HG02973 (cell line): ENCODE results near the gene POU2AF3.
"Not testable (repeated sequence)": the region's sequence is repeated elsewhere in the genome, so short reads cannot be mapped to it uniquely, and the experiment has no call there.

Experiments used
- ATAC-seq: cut with Tn5 transposase; IDR thresholded peaks from one replicate; pipeline ENCODE4 v1.9.1; 2021; ENCODE audit warnings: moderate library complexity; ENCODE audit not compliant: unreplicated experiment

Gene POU2AF3

DNA sequence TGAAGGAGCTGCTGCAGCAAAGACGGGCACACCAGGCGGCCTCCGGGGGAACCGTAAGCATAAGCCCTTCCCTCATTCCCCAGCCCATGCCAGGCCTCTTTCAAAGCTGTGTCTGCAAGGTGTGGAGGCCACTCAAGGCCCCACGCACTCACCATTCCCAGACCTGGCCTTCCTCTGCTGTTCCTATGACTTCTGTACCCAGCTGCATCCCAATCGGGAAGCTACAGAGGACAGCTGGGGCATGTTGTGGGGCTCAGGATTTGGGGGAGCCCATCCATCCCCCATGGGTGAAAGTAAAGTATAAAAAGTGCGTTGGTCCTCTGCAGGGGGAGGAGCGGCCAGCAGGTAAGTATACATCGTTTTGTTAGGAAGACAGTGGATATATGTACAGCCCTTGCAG is 2.2 kb downstream of the POU2AF3 start:
- ATAC-seq = no peak

DNA sequence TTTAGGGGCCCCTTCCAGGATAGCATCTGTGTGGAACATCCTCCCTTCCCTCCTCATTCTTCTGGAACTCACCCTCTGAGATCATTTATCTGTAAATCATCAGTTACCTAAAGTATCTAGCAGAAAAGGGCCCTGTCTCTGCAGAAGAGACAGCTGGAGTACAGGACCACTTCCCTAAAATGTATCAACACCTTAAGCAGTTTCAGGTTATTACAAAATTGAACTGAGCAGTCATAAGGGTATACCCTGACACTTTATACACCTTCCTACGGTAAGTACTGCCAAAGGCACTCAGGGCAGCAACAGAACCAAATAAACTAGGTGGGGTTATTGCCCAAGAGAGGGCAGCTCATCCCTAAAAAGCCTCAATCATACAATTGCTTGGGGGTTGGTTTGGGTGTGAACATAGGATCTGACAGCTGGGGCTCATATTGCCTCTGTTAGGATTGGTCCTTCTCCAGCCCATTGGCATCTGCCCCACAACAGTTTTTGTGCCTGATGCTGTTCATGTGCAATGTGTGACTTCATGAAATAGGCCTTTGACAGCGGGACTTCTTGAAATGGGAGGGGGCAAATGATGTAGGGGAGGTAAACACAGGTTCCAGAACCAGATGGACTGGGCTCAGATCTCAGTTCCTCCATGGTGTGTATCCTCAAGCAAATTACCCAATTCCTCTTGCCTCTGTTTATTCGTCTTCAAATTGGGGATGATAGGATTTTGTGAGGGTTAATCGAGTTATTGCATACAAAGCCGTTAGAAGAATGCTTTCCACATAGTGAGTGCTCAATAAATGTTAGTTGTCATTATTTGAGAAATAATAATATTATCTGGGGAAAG is 2.9 kb downstream of the POU2AF3 start:
- ATAC-seq = no peak

DNA sequence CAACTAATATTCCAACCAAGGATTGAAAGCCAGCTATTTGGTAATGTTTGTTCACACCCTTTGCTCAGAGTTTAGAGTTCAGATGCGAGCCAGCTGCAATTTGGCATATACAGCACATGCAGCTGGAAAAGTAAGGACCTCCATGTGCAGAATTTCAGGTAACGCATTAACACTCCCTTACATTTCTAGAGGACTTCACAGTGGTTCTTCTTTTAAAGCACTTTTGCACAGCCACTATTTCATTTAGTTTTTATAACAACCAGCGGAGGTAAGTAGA is 3.4 kb downstream of the POU2AF3 start:
- no peak for ATAC-seq

DNA sequence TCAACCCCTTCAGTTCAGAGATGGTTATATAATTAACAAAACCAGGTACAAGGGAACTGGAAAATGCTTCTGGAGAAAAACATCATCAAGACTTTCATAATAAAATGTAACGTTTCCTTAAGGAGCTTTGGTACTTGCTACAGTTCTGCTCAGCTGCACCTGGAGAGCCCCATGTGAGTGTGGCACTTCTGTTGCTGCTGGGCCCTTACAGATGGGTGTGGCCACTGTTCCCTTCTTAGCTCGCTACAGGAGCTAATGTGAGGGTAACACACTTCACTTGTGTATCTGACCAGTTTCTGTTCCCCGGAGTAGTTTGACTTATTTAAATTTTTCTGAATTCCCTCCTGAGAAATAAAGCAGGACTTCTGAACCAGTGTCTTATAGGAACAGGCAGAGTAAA is 4.0 kb downstream of the POU2AF3 start:
- no peak for ATAC-seq

DNA sequence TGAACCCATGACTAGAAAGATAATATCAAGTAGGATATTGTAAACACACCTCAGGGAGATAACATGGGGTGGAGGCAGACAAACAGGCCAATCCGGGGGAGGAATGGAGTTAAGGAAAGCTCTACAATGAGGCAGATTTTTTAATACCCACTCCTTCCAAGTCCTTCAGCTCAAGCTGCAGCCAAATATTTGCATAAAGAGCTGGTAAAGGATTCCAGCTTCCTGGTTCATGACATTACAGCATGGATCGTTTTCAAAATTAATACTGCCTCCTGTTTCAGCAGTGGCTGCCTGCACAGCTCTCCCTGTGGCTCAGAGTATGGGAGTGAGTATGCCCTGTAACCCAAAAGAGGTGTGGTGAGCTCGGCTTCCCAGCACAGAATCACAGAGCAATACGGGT is 5.1 kb downstream of the POU2AF3 start:
- ATAC-seq = no peak

DNA sequence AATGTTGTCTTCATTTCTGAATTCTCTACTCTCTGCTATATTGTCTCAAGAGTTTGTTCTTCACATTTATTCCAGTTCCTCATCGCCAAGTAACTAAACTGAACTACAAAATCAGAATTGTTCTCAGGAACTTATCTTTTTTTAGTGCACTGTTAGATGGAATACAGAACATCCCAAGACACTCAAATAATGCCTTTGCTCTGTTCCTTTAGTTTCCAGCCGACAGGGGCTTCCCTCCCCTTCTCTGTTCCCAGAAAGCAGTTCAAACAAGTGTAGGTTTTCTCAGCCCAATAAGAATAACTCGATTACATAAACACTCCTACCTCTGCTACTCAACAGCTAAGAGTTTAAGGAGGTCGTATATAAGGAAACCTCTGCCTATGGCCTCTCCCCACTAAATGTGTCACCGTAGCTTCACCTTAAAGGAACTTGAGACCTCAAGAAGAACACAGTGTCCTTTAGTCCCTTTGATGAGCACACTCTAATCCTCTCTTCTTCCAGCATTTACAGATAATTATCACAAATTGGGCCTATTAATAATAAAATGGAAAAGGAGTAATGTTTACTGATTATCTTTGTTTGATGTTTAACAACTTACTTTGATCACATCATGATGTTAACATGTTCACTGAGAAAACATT is 6.9 kb downstream of the POU2AF3 start:
- no peak for ATAC-seq

DNA sequence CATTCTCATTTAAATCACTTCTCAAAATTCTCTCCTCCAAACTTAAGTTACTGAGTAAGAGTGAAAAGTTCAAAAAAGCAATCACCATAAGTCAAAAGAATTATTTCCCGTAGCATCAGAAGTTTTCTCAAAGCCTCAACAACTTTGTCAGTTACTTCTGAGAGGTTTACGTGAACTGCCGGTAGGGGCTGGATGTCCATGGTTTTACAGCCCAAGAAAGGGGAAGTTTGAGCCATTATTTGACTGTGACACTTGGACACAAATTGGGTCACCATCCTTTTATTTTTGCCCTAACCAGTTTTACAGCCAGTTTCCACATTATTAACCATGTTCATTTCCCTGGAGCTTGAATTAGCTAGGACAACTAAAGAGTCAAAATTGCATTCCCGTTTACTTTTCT is 7.5 kb downstream of the POU2AF3 start:
- ATAC-seq = no peak

DNA sequence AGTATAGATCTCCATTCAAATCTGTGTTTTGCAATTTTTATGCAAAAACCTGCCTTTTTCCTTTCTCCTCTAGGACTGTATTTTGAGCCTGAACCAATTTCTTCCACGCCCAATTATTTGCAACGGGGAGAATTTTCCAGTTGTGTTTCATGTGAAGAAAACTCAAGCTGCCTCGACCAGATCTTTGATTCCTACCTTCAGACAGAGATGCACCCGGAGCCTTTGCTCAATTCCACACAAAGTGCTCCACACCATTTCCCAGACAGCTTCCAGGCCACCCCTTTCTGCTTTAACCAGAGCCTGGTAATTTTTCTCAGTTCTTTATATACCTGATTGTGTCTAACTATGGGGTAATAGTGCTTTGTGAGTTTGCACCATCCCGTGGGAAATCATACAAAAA is 8.0 kb downstream of the POU2AF3 start:
- no peak for ATAC-seq

DNA sequence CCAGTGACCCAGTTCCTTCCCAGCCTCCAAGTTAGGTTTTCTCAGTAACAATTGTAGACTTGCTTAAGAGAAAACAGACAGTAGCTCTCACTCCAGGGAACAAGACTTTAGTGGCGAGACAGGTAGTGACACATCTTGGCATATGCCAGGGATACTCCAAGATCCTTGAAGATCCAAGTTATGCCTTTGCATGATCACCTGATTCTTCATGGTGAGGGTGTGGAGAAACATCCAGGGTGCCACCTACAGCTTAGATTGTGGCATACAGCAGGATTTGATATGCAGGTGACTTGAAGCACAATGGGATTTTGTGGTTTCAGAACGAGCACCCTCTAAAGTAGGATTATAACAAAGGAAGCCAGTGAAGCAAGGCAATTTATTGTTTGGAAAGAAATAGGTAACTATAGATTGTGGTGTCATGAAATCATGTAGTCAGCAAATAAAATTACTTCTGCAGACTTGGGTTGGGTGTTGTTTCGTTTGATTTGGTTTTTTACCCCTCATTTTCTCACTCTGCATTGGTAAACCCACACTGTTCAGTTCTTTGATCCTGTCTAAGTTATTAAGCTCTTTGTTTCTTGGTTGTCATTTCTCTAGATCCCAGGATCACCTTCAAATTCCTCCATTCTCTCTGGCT is 9.2 kb downstream of the POU2AF3 start:
- ATAC-seq = no peak

DNA sequence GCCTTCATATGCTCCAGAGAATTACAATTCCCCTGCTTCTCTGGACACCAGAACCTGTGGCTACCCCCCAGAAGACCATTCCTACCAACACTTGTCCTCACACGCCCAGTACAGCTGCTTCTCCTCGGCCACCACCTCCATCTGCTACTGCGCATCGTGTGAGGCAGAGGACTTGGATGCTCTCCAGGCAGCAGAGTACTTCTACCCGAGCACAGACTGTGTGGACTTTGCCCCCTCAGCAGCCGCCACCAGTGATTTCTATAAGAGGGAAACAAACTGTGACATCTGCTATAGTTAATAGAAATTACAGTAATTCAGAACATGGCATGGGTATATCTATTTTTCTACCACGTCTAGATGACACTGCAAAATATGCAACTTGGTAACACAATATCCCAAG is 9.8 kb downstream of the POU2AF3 start:
- ATAC-seq = no peak

DNA sequence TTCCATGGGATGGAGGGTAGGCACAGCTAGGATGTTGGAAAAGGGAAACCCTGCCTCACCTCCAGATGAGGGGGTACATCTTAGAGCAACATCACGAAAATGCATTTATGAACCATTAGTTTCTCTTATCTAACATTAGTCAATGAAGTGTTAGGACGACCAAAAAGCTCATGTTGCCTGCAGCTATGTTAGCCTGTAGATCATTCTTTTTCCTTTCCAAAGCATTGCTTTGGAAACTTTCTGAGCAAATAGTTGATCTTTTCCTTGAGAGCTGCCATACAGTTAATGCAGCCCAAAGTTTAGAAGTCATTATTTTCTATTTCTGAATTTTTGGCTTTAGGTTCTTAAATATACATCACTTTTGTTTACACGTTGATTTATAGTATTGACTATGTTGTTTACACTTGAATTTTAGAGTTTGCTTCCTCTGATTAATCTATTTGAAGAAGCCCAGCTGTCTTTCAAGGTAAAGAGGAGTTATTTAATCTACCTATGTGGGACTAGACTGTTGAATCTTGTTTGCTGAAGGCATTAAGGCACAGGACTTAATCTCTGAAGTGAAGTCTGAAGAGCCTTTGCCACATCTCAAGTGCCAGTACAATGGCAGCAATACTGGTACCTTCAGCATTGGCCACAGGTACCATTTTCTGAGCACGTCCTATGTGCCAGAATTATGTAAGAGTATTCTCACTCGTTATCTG is 11.0 kb downstream of the POU2AF3 start:
- ATAC-seq = no peak

DNA sequence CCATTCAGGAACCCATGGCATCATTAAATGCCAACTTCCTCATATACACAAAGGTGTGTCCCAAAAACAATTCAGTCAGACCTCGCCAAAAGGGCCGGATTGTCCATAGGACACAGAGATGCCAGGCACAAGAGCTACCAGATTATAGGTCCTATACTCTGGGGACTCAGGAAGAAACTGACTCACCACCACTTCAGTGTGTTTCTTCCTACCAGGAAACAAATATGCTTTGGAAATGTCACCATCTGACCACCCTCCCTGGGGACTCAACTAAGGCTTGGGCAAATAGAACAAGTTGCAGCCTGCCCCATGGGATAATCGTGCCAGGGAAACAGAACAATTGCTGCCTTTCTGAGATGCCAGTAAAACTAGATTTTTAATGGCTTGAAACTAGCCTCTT is 11.7 kb downstream of the POU2AF3 start:
- no peak for ATAC-seq

DNA sequence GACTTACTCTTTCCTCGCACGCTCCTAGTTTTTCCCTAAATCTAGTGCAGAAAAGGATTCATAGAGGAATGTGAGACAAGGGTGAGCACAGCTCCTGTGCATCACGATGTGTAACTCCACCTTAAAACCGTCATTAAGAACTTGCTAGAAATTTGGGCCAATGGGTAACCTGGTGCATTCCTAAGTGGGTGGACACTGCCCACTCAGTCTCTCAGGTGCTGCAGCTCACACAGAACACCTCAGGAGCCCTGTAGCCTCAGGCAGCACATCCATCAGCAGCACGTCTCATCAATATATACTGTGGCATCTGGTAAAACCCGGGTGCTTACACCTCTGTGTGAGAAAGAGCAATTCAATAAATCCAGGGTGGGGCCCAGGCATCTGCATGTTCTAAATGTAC is 12.4 kb downstream of the POU2AF3 start:
- ATAC-seq = no peak

DNA sequence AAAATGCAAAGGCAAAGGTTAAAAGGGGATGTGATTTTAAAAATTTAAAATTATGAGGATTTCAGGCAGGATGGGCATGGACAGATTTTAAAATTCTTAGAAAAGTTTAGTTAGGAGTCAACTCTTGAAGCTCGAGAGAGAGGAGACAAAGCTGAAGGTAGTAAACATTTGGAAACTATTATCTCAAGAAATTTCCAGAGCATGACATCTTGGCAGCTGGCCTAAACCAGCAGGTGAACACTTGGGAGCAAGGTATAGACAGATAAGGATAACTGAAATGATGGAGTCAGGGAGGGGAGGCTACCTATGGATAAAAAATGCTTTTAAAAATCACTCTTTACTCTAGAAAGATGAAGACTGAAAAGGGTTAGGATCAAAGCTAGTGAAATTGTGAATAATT is 13.7 kb downstream of the POU2AF3 start:
- no peak for ATAC-seq

DNA sequence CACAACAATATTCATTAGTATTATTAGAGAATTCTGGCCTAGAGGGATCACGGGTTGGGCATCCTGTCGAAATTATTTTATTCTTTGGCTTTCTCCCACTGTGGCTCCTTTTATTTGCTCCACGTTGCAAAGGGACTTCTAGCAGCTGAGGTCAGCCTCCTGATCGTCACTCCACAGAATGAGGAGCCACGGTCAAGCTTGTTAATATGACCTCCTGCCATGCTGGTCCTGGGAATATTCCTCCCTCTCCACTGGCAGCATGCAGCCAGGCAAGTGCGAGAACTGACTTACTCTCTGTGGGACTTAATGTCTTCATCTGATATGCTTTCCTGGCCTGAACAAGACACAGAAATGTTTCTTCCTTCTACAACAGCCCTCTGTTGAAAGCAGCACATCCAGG is 20.9 kb downstream of the POU2AF3 start:
- ATAC-seq = no peak

DNA sequence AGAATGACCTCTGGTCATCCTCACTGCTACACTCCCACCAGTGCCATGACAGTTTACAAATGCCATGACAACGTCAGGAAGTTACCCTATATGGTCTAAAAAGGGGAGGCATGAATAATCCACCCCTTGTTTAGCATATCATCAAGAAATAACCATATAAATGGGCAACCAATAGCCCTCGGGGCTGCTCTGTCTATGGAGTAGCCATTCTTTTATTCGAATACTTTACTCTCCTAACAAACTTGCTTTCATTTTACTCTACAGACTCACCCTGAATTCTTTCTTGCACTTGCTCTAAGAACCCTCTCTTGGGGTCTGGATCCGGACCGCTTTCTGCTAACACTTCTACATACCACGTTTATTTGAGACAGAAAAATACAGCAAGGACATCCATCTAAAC is 21.9 kb downstream of the POU2AF3 start:
- ATAC-seq = not testable (repeated sequence)

DNA sequence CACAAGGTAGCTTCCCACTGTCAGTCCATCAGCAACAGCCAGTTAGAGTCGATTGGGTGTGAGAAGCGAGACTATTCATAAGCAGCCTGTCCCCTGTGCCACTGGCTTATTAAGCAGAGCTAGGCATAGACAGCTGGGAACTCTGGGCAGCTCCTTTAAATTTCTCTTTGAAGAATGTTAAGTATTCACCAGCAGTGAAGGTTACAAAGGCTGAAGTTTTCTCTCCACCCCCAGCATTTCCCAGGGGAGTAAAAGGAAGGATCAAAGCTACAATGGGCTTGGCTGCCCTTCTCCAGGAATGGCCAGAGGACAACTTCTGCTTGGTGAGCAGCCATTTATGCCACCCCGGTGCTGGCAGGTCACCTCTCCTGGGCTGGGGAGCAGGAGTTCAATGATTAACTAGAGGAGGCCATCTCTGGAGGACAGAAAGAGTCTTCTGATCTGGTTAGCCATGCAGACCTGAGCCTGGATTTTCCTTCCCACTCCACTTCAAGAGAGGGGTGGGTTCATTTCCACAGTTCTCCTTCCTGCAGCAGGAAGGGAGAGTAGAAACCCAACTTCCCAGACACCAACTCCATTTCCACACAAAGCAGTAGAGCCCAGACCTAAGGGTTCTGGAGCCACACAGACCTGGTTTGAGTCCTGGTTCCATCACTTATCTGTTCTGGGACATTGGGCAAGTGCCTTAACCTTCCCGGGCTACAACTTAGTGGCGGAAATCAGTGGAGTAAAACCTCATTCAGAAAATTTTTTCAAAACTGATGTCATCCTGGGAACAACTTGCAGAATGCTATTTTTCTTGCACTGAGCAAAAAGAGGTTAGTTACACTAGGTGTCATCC is 22.6 kb downstream of the POU2AF3 start:
- ATAC-seq = no peak

DNA sequence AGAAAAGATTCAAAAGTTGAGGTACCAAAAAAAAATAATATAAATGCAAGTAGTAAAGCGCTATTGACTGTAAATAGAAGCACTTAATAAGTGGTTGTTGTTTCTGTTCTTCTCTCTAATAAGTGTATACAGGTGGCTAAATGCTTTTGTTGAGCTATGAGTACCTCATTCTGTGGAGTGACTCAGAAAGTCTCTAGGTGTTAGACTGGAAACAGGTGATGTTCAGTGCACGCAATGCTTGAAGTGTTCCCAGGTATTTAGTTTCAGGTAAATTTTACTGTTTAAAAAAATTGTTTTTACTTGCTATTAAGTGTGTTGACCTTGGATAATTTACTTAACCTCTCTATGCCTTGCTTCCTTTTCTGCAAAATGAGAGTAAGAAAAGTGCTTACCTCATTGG is 24.2 kb downstream of the POU2AF3 start:
- no peak for ATAC-seq

DNA sequence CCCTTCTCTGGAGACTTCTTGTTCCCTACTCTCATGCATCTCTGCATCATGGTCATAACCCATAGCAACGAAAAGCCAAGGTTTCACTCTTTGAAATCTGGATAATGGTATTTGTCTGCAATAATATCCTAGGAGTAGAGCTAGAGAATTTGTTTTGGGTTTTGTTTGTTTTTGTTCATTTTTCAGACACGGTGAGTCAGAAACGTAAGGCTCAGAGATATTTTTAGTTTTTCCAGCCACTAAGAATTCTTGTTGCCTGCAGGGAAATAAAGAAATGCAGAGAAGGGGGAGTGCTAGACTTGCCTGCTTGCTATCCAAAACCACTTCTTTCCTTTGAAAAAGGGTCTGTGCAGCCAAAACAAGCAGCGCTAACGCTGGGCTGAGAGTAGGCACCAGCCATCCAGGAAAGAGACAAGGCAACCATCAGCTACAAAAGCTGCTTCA is 26.0 kb downstream of the POU2AF3 start:
- no peak for ATAC-seq

DNA sequence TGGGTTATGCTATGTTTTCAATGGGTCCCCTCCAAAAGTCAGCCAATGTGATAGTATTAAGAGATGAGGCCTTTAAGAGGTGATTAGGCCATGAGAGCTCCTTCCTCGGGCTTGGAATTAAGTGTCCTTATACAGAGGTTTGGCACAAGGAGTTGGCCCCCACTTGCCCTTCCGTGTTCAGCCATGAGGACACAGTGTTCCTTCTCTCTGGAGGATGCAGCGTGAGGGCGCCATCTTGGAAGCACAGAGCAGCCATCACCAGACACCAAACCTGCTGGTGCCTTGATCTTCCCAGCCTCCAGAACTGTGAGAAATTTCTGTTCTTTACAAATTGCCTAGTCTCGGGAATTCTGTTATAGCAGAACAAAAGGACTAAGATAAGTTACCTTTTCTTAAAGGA is 26.9 kb downstream of the POU2AF3 start:
- no peak for ATAC-seq

DNA sequence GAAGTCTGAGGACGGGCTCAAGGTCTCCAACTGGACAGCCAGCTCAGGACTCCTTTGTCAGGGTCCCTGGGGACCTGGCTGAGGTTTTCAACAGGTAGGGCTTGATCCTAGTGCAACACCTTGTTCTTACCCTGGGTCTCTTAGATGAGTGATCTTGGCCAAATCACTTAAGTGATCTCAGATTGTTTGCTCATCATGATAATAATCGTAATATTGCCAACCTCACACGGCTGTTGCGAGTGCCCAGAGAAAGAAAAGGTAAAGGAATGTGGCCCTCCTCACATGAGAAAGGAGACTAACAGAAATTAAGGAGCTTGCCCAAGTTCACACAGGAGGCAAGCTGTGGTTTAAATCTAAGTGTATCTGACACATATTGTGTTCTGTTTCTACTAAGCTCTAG is 28.5 kb downstream of the POU2AF3 start:
- ATAC-seq = no peak
